GM12874 (cell line): ENCODE measurements around the gene DDX10.

Experiments
- CTCF ChIP-seq: IDR thresholded peaks from 2 replicates; pipeline ENCODE4 v1.5.1; 2011; ENCODE audit warnings: low read depth, mild to moderate bottlenecking, control low read depth, low read length, moderate library complexity; ENCODE audit not compliant: insufficient read depth

The DDX10 gene

DNA sequence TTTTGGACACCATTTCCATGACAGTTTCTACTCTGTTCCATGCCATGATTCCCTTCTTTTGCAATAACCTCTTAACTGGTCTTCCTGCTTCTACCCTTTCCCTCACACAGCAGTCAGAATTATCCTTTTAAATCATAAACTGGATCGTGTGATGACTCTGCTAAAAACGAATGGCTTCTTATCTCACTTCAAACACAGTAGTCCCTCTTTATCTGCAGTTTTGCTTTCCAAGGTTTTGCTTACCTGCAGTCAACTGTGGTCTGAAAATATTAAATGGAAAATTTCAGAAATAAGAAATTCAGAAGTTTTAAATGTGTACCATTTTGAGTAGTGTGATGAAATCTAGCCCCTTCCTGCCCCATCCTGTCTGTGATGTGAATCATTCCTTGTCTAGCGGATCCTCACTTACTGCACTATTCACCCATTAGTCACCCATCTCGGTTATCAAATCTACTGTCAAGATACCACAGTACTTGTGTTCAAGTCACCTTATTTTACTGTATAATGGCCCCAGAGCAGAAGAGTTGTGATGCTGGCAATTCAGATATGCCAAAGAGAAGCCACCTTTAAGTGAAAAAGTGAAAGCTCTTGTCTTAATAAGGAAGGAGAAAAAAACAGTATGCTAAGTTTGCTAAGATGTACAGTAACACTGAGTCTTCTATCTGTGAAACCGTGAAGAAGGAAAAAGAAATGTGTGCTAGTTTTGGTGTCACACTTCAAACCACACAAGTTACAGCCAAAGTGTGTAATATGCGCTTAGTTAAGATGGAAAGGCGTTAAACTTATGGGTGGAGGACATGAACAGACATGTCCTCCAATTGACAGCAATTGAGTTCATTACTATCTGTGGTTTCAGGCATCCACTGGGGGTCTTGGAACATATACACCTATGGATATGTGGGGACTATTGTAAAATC is 283.0 kb downstream of the DDX10 start:
- TF ChIP-seq CTCF = no peak

- TF ChIP-seq CTCF = no peak
Measured at GRCh38 chr11:108958368-108959104, 293.7 kb downstream of the DDX10 start.

DNA sequence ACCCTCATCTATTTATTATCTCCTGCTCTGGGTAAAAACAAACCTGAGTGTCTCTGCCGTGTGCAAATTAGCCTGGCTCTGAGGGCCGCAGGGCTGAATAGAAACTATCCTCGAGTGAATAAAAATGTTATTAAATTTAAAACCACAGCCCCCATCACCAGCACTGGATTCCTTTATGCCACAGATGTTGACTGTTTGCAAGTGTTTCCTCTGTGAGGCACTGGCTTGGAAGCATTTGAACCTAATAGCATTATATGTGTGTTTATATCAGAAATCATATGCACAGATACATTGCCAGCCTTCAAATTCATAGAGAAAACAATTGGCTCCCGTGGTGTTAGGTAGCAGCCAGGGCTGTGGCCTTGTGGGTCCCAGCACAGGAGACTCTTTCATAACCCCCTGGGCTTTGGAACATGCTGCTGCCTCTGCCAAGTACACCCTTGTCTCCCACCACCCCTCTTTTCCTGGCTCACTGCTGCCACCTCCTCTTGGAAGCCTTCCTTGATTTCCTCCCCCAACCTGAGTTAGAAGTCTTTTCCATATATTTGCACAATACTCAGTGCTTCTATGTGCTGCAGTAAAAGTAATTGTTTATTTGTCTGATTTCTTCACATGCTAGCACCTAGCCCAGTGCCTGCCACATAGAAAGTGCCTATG is 294.4 kb downstream of the DDX10 start:
- TF ChIP-seq CTCF = no peak

- TF ChIP-seq CTCF = no peak
Measured at GRCh38 chr11:108959874-108960273, 295.0 kb downstream of the DDX10 start.

DNA sequence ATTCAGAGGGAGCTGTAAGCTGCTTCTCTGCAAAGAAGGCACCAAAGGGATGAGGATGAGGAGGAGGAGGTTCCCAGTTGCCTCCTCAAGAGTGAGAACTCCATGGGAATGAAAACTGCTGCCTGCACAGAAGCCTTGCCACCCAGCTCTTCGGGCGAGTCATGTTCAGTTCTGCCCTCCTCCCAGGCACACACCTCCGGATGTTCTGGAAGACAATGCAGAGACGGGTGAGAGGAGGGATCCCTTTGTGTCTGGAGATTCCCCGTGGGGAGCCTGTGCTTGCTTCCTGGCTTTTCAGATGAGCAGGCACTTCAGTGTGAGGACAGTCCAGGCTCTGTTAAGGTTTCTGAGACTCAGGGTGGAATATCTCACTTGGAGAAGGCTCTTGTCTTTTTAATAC is 295.6 kb downstream of the DDX10 start:
- TF ChIP-seq CTCF = no peak

DNA sequence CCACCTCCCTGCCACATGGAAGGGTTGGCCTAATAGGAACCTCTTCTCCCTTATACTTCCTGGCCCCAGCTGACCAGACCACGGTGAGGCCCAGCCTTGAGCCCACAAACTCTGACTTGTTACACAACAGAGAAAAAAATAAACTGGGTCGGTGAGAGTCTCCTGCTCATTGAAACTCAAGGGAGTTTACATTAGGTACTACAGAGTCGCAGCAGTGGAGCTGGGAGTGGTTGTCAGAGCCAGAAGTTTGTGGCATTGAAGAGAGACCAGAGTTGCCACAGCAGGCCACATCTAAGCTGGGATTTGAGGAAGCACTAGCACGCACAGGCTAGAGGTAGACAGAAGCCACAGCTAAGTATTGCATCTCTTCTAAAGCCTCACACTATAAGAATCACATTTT is 296.2 kb downstream of the DDX10 start:
- TF ChIP-seq CTCF = no peak

DNA sequence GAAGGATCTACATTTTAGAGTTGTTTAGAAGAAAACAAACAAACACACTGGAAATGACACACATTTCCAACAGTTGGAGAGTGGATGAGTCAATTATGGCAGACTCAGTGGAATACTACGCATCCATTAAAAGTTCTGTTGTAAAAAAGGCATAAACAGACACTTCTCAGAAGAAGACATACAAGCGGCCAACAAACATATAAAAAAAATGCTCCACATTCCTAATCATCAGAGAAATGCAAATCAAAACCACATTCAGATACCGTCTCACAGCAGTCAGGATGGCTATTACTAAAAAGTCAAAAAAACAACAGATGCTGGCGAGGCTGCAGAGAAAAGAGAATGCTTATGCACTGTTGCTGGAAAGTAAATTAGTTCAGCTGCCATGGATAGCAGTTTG is 298.2 kb downstream of the DDX10 start:
- TF ChIP-seq CTCF = no peak
